Caco-2 (cell line): ENCODE results near the gene LGALS16. TPM values are rescaled to one million over a fixed set of nuclear protein-coding genes. Genes with fewer than 3 reads are reported as not detected.
A peak's percentile ranks its signal among the peaks of the same experiment; 100 is the strongest.
"Not testable (repeated sequence)": the region's sequence is repeated elsewhere in the genome, so short reads cannot be mapped to it uniquely, and the experiment has no call there.

Source experiments
- BruUV-seq: library from RNA; stranded (reverse); fragments of 400-500 nt; replicated peaks from 2 replicates; lab custom pipeline; 2021; lab: Mats Ljungman, UMichigan
- CTCF ChIA-PET: fragments of 300-600 bp; sonication (Branson Sonifier 250); formaldehyde crosslinking; loops from one replicate; lab custom pipeline; 2022; ENCODE audit warnings: antibody characterized with exemption; lab: Charles Lee
- POLR2A ChIA-PET: fragments of 300-600 bp; sonication (Branson Sonifier 250); formaldehyde crosslinking; loops from one replicate; lab custom pipeline; 2022; ENCODE audit warnings: antibody characterized with exemption; lab: Charles Lee
- DNase-seq, 2 experiments: peaks; one replicate each; pipeline versions ENCODE4 v3.0.0 to v3.0.0-alpha.2; 2020 to 2022
- H3K27me3 ChIP-seq: replicated peaks from 2 replicates; pipeline ENCODE4 v1.6.0; 2011; ENCODE audit warnings: low read length; ENCODE audit not compliant: control insufficient read depth, insufficient read depth
- H3K36me3 ChIP-seq: 2 replicates; pipeline ENCODE4 v1.5.1; 2011; ENCODE audit warnings: low read length; ENCODE audit not compliant: control insufficient read depth, insufficient read depth
- H3K4me1 ChIP-seq: fragments of 250-450 bp; sonication (Bioruptor Pico); 2 replicates; pipeline ENCODE4 v1.5.1; 2020; ENCODE audit warnings: mild to moderate bottlenecking
- H3K4me3 ChIP-seq: 2 replicates; pipeline ENCODE4 v1.5.1; 2011; ENCODE audit warnings: low read depth, mild to moderate bottlenecking, control low read depth, low read length
- H3K9me3 ChIP-seq: fragments of 250-450 bp; sonication (Bioruptor Pico); 2 replicates; pipeline ENCODE4 v1.5.1; 2020; ENCODE audit warnings: mild to moderate bottlenecking, moderate library complexity
- H3K27ac Mint-ChIP-seq: one replicate; pipeline ENCODE4 v1.8.0; 2022; ENCODE audit warnings: mixed read lengths; ENCODE audit not compliant: unreplicated experiment
- H3K27me3 Mint-ChIP-seq: one replicate; pipeline ENCODE4 v1.8.0; 2022; ENCODE audit warnings: mixed read lengths; ENCODE audit not compliant: insufficient read depth, unreplicated experiment
- H3K36me3 Mint-ChIP-seq: one replicate; pipeline ENCODE4 v1.8.0; 2022; ENCODE audit warnings: mild to moderate bottlenecking, mixed read lengths; ENCODE audit not compliant: insufficient read depth, unreplicated experiment
- H3K4me1 Mint-ChIP-seq: one replicate; pipeline ENCODE4 v1.8.0; 2022; ENCODE audit warnings: low read depth, mixed read lengths; ENCODE audit not compliant: unreplicated experiment
- H3K4me3 Mint-ChIP-seq: one replicate; pipeline ENCODE4 v1.8.0; 2022; ENCODE audit warnings: mild to moderate bottlenecking, moderate library complexity, mixed read lengths; ENCODE audit not compliant: unreplicated experiment
- H3K9me3 Mint-ChIP-seq: one replicate; pipeline ENCODE4 v1.8.0; 2022; ENCODE audit warnings: mixed read lengths; ENCODE audit not compliant: unreplicated experiment
- CTCF ChIP-seq, 2 experiments: fragments of 200-600 bp in 1 of 2; IDR thresholded peaks; 1 replicate in 1 of 2; 2 replicates in 1 of 2; pipeline versions ENCODE4 v1.5.1 to v1.8.0; 2011 to 2022; ENCODE audit warnings: antibody characterized with exemption in 1 of 2, control low read depth in 1 of 2, inconsistent platforms in 1 of 2, low read depth in 1 of 2, low read length in 1 of 2, mild to moderate bottlenecking in 1 of 2, moderate library complexity in 1 of 2; ENCODE audit not compliant: insufficient read depth in 1 of 2, severe bottlenecking in 1 of 2, unreplicated experiment in 1 of 2
- intact Hi-C: fragments of 100-400 bp; cut with micrococcal nuclease; formaldehyde crosslinking; loops from one replicate; pipeline ENCODE4 v1.10.0; 2022; ENCODE audit not compliant: unreplicated experiment
- total RNA-seq: library from RNA; stranded (reverse); gene quantifications from 2 replicates; pipeline ENCODE4 v1.2.3, GENCODE V29; 2022

LGALS16 gene
- total RNA-seq, 1 experiment from 2014 or later: not detected

GRCh38 chr19:39671739-39672363 is 16.1 kb downstream of the LGALS16 start:
- ChIA-PET POLR2A (no interaction called here), CTCF (interaction anchor here (0.7 to 1.8 kb wide), 4 partner anchors 69 to 198 kb away, joined by 5 to 10 read pairs (median 7); partner anchors contain the start of genes DLL3 and LGALS13)
- Mint-ChIP-seq H3K27ac (no peak overlapping the region), H3K27me3 (peaks cover 9% of the 10 kb centered on the region), H3K4me1 (peaks cover 7% of the 10 kb centered on the region), H3K36me3 (no peaks in the 10 kb centered on the region), H3K4me3 (no peak overlapping the region), H3K9me3 (peaks cover 2% of the 10 kb centered on the region)
- Histone ChIP-seq H3K36me3 (no peaks in the 10 kb centered on the region), H3K4me3 (no peak overlapping the region), H3K9me3 (no peaks in the 10 kb centered on the region), H3K27me3 (no peaks in the 10 kb centered on the region; the same call in 1 of the 2 replicates), H3K4me1 (no peaks in the 10 kb centered on the region)
- intact Hi-C loops: loop anchor here (1.0 to 10.0 kb wide), 2 partner anchors 93 to 121 kb away; no protein-coding TSS in a partner anchor
- BruUV-seq: no TSS peak
- peak; percentile 48 to 66 for DNase-seq
- peak; percentile 54 to 69 for TF ChIP-seq CTCF (IDR thresholded peaks at IDR 0.05; ENCODE audit: insufficient read depth in 1 of 2, low read depth in 1 of 2, low read length in 1 of 2, severe bottlenecking in 1 of 2, unreplicated experiment in 1 of 2)

GRCh38 chr19:39672473-39672872 is 16.8 kb downstream of the LGALS16 start:
- Histone ChIP-seq H3K4me3 (no peak overlapping the region), H3K4me1 (no peaks in the 10 kb centered on the region), H3K36me3 (no peaks in the 10 kb centered on the region), H3K27me3 (no peaks in the 10 kb centered on the region; the same call in 1 of the 2 replicates), H3K9me3 (no peaks in the 10 kb centered on the region)
- H3K27ac Mint-ChIP-seq: no peak overlapping the region
- CTCF ChIA-PET: interaction anchor here (0.7 to 1.8 kb wide), 6 partner anchors 67 to 232 kb away, joined by 3 to 10 read pairs (median 4); partner anchors contain the start of genes DLL3 and LGALS13
- no peak for TF ChIP-seq CTCF (IDR thresholded peaks at IDR 0.05; ENCODE audit: insufficient read depth in 1 of 2, low read depth in 1 of 2, low read length in 1 of 2, severe bottlenecking in 1 of 2, unreplicated experiment in 1 of 2)
- peaks cover 7% of the 10 kb centered on the region for H3K4me1 Mint-ChIP-seq
- POLR2A ChIA-PET: no interaction called here
- BruUV-seq: no TSS peak
- H3K27me3 Mint-ChIP-seq: peaks cover 7% of the 10 kb centered on the region
- no peak for DNase-seq
- H3K9me3 Mint-ChIP-seq: no peaks in the 10 kb centered on the region
- no peaks in the 10 kb centered on the region for H3K36me3 Mint-ChIP-seq
- H3K4me3 Mint-ChIP-seq: no peak overlapping the region
- intact Hi-C loops: loop anchor here (1.0 to 10.0 kb wide), 2 partner anchors 92 to 121 kb away; no protein-coding TSS in a partner anchor

GRCh38 chr19:39673862-39674261 is 18.1 kb downstream of the LGALS16 start:
- H3K4me1 ChIP-seq, H3K36me3 Mint-ChIP-seq, H3K4me3 Mint-ChIP-seq, H3K27me3 Mint-ChIP-seq, H3K36me3 ChIP-seq, H3K27ac Mint-ChIP-seq, H3K9me3 ChIP-seq, BruUV-seq, POLR2A ChIA-PET, H3K4me1 Mint-ChIP-seq, H3K27me3 ChIP-seq, H3K4me3 ChIP-seq, H3K9me3 Mint-ChIP-seq, DNase-seq: not testable (repeated sequence)
- intact Hi-C loops: loop anchor here (10.0 kb wide), 1 partner anchor 91 kb away; no protein-coding TSS in a partner anchor
- CTCF ChIA-PET: interaction anchor here (1.2 to 1.7 kb wide), 3 partner anchors 93 to 297 kb away, joined by 4 to 5 read pairs (median 5); partner anchors contain the start of gene PSMC4
